NCI-H128 (cell line): Measurements from ENCODE around the gene ARFGAP2.

Source experiments
- DNase-seq: peaks from one replicate; lab custom pipeline; 2025; ENCODE audit not compliant: unreplicated experiment; lab: John Stamatoyannopoulos, UW

ARFGAP2 gene

GRCh38 chr11:47187723-47188122, 11.0 kb upstream of the ARFGAP2 start:
- no peak for DNase-seq

DNA sequence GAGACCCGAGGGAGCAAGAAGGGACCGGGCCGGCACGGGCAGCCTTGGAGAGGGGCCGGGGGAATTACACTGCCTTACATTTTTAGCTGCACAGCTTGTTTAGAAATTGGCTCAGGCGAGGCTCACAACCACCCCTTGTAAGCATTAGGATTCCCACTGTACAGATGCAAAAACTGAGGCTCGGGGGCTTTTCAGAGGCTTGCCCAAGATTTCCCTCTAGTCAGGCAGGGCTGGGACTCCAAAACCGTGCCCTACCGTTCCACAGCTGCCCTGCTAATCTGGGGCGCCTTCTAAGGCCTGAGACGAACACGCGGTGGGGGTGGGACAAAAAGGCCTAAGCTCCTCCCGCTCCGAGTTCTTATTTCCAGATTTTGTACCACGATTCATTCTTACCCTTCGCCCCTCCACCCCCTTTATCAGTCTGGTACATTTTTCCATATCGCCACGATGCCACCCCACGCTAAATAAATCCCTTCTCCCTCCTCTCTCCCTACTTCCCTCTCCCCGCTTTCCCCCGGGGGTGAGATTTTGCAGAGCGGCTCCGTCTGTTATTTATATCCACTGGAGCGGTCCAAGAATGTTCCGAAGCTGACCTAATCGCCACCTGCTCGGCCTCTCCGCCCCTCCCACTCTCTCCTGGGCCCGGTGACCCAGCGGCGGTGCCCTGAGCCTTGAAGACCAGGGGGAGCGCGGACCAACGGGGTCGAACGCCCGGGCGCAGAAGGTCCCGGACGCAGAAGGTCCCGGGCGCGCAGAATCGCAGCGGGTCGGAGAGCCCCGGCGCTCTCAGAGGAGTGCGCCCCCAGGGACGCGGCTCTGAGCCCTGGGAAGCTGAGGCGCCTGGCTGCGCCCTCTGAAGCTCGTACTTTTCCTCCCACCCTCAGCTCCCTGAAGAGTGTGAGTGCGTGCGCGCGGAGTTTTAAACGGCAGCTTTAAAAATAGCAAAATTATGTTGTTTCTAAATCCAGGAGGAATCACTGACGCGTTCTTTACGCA, 10.3 kb upstream of the ARFGAP2 start:
- no peak for DNase-seq

DNA sequence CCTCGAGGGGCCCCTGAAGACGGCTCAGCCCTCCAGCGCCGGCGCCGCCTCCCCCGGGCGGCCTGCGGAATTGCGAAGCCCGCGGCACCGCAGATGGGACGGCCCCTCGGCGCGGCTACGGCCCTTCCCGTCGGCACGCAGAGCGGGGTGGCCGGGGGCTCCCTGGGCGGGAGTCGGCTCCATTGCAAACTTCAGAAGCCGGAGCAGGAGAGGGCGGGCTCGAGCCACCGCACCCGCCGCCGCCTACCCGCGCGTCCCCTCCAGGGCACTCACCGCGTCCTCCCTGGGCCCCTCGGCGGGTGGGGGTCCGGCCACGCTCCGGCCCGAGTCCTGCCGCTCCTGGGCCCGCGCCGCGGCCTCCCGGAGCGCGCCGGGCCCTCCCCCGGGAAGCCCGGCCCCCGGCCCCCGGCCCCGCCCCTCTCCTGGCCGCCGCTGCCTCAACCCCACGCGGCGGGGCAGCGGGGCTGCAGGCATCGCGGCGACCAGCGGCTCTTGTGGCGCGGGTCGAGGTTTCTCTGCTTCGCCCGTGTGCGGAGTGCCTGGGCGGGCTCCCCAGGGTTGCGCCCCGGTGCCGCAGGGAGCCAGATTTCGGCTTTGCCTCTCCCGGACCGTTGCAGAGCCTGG, 9.5 kb upstream of the ARFGAP2 start, which contains the start of gene PACSIN3:
Gene PACSIN3, minus strand, starts transcription at position 359 of the 624 bp plus-strand sequence. CDS start 3,707 bp downstream, outside the sequence.
- peak; percentile 4 for DNase-seq

DNA sequence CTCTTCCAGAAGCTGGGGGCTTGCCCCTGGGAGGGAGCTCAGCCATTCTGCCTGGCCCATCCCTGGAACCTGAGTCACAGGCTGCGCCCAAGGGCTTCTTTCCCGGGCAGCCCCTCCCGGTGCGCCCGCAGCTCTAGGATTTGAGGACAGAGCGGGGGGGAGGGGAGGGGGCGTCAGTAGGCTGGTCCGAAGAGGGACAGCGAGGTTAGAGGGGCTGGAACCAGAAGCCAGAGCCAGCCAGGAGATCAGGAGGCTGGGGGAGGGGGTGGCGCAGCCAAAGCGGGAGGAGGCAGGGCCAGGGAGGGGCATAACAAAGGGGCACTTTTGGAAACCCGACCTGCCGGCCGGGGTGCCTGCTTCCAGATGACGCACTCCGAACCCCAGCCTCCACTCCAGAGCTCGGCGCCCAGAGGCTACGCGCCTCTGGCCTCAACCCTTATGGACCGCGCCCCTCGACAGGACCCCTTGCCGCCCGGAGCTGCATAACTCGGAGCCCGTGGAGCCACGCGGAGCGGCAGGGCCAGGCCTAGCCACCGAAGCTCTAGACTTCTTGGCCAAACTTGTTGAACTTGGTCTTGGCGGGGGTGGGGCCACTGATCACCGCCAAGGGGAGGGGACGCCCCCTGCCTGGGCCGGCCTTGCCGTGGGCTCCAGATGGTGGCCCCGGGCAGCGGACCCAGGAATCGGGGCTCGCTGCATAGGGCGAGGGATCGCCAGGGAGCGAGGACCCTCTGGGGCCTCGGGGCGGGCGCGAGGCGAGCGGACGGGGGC, 8.8 kb upstream of the ARFGAP2 start:
- DNase-seq: peak; percentile 43

DNA sequence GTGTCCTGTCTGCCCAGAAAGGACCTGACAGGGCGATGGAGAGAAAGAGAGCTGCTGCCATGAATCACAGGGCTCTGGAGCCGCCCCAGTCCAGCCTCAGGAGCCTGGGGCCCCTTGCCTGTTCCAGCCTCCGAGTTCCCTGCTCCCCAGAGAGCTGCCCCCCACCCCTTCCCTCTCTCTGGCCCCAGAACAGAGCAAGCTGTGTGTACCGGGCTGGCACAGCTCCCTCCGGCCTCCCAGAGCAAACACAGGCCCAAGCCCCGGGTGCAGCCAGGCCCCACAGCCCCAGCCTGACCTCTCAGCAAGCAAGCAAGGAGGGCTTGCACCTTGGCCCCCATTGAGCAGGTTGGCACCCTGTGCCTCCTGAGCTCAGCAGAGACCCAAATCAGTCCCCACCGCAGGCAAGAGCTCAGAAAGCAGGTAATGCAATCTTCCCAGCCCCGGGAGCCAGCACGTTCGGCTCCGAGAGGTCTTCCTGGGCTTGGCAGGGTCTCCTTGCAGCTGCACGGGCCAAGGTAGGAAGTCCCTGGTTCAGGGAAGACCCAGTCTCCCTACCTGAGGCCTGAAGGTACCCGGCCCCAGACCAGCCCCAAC, 8.1 kb upstream of the ARFGAP2 start:
- no peak for DNase-seq

DNA sequence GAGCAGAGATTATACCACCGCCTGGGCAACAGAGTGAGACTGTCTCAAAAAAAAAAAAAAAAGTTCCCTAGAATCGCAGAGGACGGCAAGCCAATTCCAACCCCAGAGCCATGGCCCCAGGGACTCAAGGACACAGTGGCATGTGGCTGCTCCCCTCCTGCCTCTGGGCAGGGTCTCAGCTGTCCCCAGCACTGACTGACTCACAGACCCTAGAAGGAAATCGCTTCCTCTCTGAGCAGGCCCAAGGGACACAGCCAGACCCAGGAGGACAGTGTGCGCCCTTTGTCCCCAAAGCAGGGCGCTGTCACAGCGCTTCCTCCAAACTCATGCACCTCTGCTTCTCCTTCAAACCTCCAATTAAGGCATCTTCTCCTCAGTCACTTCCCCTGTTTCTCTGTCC, 7.3 kb upstream of the ARFGAP2 start:
- no peak for DNase-seq

DNA sequence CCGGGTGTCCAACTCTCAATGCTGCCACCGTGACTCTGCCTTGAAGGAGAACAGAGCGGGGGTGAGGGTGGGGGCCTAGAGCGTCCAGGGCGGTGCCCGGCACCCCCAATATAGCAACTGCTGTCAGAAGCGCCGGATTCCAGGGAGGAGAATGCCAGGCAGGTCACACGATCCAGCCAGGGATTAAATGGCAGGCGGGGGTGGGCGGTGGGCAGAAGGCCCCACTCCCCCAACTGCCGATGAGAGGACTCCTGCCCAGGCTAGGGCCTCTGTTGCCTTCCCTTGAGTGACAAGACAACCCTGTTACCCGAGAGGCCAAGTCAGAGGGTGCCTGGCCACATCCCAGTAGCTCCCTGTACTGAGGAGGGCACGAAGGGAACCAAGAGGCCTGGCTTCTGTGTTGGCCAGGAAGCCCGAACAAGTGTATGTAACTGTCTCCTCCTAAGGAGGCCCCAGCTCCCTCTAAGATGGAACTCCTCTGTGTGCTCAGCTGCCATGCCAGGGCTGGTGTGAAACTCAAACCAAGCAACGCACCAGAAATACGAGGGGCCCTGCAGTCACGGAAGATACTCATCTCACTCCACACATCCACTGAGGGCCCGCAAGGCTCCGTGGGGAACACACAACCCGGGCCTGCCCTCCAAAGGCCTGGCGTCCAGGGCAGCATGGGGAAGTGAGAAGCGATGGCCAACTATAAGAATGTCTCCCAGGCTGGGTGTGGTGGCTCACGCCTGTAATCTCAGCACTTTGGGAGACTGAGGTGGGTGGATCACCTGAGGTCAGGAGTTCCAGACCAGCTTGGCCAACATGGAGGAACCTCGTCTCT, 6.6 kb upstream of the ARFGAP2 start:
- no peak for DNase-seq

- DNase-seq: no peak
Observed at GRCh38 chr11:47182380-47182779, 5.7 kb upstream of the ARFGAP2 start.

DNA sequence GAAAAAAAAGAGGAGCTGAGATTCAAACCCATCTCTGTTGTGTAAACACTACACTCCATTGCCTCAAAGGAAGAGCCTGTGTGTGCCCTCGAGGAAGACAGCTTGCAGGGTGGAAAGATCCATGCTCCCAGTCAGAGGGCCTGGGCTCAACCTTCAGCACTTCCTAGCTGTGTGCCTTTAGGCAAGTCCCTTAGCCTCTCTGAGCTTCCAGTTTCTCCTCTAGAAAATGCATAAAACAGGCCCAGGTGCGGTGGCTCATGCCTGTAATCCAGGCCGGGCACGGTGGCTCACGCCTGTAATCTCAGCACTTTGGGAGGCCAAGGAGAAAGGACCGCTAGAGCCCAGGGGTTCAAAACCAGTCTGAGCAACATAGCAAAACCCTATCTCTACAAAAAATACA, 4.6 kb upstream of the ARFGAP2 start:
- DNase-seq: no peak

DNA sequence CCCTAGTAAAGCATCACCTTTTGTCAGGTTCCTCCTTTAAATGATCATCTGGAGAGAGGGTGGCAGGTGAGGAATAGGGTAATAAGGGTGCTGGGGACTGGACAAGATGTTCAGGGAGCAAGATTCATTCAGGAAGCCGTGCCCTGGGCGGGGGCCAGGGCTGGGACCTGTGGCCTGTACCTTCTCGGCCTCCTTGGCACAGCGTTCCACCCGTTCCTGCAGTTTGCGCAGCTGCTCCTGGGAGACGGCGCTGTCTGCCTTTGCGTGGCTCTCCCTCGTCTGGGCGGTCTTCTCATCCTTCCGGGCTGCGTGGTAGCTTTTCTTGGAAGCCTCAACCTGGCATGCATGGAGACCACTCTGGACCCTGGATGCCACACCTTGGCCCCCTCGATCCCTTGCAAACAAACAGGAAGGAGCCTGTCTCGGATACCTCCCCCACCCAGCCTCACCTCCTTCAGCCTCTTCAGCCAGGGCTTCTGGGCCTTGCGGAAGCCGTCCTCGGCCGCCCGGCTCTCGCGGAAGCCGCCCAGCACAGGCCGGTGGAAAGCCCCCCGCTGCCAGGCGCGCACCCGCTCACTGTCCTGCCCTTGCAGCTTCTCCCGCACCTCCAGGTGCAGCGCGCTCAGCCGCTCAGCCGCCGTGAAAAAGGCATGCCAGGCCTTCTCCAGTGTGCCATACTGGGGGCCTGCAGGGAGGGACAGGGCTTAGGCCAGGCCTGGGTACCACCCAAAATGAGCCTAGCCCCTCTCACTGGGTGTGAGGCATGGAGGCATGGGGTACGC, 3.5 kb upstream of the ARFGAP2 start:
- DNase-seq: no peak

DNA sequence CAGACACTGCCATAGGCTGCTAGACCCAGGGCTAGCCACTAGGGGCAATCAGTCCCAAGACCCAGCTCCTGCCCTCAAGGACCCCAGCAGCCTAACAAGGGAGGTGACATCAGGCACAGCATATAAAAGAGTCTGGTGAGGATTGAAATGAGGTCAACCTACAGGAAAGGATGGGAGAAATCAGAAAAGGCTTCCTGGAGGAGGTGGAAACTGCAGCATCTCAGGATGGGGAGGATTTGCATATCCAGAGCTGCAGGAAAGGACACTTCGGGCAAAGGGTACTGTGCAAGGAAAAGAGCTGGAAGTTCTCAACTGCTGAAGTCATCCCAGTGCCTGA, 2.9 kb upstream of the ARFGAP2 start:
- no peak for DNase-seq

DNA sequence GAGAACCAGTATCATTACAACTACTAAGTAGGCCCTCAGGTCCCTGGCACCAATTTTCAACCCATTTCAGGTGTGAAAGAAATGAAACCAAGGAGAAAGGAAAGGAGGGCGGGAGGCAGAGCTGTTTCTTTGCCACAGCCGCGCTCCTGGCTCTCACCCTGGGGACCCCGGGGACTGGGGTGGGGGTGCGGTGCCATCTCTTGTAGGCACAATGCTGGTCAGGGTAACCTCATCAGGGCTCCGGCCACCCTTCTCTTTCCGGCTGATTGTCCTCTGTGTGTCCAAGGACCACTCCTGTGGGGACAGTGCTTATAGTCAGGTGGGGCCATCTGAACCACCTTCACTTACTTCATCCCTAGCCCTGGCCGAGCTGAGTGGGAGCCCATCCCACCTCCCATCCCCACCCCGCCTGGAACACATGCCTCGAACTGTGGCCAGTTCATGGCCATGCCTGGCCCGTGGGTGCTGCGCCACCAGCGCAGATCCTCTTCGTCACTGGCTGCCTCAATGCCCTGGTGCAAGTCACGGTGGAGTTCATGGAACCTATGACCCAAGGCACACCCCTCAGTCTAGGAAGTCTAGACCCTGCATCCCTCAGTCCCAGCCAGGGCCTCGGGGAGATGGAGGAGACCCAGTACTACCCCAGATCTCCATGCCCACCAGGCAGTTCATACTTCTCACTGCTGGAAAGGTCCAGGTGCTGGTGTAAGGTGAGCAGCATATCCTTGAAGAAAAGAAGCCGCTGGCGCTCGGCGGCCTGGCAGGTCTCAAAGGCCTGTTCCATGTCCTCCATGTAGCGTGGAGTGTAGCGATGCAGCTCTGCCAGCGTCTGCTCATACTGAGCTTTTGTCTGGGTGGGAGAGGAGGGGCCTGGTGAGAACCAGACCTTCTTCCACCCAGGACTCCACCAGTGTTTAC, 2.3 kb upstream of the ARFGAP2 start:
- DNase-seq: no peak

DNA sequence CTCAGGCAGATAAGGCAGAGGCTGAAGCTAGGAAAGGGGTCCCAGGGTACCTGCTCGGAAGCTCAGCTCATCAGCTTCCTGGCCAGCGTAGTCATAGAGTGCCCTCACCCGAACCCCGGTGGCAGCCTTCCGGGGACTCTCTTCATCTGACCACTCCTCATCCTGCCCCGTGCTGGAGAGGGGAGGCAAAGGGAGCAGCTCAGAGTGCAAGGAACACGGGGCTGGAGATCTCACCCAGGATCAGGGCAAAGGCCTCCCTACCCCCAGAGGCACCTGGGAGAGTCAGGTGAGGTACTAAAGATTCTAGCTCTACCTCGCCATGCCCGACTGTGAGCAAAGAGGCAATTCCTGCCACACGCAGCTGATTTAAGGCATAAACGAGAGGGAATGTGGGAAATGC, 1.6 kb upstream of the ARFGAP2 start:
- no peak for DNase-seq

DNA sequence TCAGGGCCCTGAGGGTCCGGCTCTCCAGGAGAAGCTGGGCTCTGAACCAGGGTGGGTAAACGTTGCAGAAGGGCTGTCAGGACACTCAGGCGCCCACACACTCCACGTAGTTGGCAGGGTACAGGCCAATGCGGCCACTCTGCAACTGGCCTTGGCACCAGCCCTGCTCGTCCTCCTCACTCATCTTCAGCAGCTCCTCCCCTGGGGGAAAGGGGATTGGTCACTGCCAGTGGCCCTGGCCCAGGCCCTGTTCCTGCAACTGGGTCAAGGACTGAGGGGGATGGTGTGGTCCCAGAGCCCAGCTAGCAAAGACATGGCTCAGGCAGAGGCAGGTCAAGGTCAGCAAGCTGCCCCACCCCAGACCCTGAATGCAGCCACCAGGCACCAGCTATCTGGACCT, 1.2 kb upstream of the ARFGAP2 start:
- no peak for DNase-seq

DNA sequence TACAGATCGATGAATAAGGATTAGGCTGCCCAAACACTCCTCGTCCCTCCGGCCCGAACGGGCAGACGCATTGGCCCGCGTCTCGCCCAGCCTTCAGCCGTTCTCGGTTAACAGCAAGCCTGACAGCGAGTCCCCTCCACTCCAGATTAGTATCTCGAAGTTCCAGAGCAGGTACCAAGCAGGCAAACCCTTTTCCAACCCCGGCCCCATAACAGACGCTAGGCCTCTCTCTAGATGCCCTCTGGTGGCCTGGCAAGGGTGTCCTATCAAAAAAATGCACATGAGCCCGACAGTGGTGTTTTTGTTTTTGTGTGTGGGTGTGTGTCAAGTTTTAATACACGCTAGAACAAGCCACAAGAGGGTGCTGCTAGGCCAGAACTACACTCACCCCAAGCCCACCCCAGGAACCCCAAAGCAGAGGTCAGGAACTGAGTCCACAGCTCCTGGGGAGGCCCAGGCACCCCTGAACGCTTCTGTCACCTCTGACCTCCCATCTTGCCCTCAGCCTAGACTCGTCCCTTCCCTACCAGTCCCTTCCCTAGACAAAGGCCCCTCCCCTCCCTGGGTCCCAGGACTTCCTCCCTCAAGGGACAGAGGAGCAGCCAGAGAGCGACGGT, 658 bp upstream of the ARFGAP2 start:
- peak; percentile 66 for DNase-seq

DNA sequence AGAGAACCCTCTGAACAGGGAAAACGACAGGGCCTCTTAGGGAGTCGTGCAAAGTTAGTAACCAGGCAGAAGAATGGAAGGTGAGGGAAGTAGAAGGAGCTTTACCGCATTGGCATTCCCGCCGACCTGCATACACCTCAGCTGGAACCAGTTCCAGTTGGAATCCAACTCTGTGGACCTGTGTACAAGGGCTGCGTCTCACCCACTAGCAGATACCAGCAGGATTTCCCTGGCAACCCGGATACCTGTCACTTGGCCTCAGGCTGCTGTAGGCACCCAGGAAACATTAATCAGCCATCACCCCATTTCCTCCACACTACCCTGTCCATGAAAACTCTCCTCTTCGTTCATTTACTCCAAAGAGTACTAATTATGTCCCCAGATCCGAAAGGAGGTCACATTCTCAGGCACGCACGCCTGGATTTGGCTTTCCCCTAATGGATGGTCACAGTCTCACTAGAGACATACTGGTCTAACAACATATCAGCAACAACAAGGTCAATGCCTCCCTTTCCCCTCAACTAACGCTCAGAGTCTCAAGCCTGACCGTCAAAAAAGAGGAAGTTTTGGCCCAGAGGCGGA, 842 bp downstream of the ARFGAP2 start:
- DNase-seq: no peak

GRCh38 chr11:47172740-47173336, 3.8 kb downstream of the ARFGAP2 start:
- no peak for DNase-seq
